HL-60 (cell line): ENCODE results near the gene PPL.

Source experiments
- CTCF ChIP-seq: IDR thresholded peaks from one replicate; pipeline ENCODE4 v1.5.1; 2011; ENCODE audit warnings: low read length, control low read depth, inconsistent platforms; ENCODE audit not compliant: insufficient read depth
- GABPA ChIP-seq: IDR thresholded peaks from 2 replicates; pipeline ENCODE4 v1.6.1; 2012; ENCODE audit warnings: low read depth
- POLR2AphosphoS5 ChIP-seq: IDR thresholded peaks from 2 replicates; pipeline ENCODE4 v1.6.1; 2012; ENCODE audit warnings: low read depth
- REST ChIP-seq: IDR thresholded peaks from 2 replicates; pipeline ENCODE4 v1.6.1; 2012; ENCODE audit warnings: low read depth; ENCODE audit not compliant: insufficient replicate concordance

GRCh38 chr16:4894276-4895150, 42.4 kb downstream of the PPL start:
- TF ChIP-seq REST (no peak), CTCF (no peak), GABPA (no peak), POLR2AphosphoS5 (no peak)
